Fibroblast of skin of back (primary cell): ENCODE measurements around the gene DZIP1L.

ENCODE experiments used
- DNase-seq: peaks from one replicate; pipeline ENCODE4 v3.0.0-alpha.2; 2013

DZIP1L gene

DNA sequence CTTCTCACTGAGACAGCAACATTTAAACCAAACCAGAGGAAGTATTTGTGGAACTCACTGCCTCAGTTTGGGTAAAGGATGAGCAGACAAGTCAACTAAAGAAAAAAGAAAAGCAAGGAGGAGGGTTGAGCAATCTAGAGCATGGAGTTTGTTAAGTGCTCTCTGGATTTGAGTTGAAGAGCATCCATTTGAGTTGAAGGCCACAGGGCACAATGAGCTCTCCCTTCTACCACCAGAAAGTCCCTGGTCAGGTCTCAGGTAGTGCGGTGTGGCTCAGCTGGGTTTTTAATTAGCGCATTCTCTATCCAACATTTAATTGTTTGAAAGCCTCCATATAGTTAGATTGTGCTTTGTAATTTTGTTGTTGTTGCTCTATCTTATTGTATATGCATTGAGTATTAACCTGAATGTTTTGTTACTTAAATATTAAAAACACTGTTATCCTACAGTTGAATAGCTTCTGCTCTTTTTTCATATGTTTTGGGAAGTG lies 82.2 kb downstream of the DZIP1L start:
- DNase-seq, result no peak

DNA sequence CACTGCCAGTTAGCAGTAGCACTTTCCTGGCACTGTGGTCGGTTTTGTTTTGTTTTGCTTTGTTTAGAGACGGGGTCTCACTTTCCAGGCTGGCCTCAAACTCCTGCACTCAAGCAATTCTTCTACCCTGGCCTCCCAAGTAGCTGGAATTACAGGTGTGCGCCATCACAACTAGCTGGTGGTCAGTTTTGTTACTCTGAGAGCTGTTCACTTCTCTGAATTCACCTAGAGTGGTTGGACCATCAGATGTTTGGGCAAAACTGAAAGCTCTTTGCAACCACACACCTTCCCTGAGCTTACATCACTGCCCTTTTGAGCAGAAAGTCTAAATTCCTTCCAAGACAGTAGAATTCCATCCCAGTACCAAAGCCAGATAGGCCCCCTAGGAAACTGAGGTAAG lies 82.8 kb downstream of the DZIP1L start:
- no peak for DNase-seq

DNA sequence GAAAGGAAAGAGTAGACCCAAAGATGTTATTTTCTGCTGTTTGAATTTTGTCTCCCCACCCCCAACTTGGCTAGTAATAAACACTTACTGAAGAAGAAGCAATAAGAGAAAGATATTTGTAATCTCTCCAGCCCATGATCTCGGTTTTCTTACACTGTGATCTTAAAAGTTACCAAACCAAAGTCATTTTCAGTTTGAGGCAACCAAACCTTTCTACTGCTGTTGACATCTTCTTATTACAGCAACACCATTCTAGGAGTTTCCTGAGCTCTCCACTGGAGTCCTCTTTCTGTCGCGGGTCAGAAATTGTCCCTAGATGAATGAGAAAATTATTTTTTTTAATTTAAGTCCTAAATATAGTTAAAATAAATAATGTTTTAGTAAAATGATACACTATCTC lies 83.9 kb downstream of the DZIP1L start:
- DNase-seq, result no peak

DNA sequence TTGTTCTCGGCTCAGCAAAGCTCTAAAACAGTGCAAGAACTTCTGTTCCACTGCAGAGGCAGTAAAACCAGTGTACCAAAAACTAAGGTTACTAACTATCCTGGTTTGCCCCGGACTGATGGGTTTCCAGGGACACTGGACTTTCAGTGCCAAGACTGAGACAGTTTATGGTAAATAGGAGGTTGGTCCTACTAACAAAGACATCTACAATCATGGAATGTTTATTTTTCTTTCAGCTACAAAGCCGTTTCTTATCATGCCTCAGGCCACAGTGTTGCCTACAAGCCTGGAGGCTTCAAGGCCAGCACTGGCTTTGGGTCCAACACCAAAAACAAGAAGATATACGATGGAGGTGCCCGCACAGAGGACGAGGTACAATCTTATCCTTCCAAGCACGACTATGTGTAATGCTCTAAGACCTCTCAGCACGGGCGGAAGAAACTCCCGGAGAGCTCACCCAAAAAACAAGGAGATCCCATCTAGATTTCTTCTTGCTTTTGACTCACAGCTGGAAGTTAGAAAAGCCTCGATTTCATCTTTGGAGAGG lies 84.6 kb downstream of the DZIP1L start:
- DNase-seq, result no peak

DNA sequence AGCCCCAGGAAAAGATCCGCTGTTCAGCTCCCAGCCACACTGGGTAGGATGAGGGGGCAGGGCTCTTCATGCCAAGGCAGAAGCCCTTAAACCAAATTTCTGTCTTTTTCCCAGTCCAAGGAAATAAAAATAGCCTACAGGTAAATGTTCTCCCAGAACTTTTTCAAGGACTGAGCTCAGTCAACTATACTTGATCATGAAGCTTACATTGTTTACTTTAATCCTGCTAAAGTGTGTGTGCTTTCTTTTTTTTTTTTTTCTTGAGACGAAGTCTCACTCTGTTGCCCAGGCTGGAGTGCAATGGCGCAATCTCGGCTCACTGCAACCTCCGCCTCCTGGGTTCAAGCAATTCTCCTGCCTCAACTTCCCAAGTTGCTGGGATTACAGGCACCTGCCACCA lies 87.6 kb downstream of the DZIP1L start:
- DNase-seq, result no peak

DNA sequence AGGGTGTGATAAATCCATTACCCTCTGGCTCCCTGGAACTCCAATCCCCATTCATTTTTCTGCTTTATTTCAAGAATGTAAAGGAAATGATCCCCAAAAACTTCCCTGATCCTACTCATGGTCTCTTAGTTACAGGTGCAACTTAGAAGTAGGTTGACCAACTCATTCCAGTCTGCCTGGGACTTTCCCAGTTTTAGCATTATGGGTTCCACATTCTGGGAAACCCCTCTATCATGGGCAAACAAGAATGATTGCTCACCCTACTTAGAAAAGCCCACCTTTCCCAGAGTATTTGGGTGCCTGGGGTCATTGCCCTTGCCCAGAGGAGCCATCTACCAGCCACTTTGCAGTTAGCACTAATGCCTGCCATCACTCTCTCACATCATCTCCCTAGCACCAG lies 89.9 kb downstream of the DZIP1L start:
- DNase-seq, result no peak

DNA sequence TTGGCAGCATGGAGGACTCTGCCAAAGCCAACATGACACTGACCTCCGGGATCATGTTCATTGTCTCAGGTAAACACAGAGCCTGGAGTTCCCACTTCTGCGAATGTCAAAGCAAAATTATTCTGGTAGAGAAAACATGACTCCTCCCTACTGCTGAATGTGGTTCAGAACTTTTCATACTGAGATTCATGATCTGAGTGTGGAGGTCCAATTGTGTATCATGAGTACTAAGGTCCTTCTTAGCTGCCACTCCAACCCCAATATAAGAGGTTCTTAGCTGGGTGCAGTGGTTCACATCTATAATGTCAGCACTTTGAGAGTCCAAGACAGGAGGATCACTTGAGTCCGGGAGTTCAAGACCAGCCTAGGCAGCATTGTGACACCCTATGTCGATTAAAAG lies 91.7 kb downstream of the DZIP1L start:
- DNase-seq, result no peak

DNA sequence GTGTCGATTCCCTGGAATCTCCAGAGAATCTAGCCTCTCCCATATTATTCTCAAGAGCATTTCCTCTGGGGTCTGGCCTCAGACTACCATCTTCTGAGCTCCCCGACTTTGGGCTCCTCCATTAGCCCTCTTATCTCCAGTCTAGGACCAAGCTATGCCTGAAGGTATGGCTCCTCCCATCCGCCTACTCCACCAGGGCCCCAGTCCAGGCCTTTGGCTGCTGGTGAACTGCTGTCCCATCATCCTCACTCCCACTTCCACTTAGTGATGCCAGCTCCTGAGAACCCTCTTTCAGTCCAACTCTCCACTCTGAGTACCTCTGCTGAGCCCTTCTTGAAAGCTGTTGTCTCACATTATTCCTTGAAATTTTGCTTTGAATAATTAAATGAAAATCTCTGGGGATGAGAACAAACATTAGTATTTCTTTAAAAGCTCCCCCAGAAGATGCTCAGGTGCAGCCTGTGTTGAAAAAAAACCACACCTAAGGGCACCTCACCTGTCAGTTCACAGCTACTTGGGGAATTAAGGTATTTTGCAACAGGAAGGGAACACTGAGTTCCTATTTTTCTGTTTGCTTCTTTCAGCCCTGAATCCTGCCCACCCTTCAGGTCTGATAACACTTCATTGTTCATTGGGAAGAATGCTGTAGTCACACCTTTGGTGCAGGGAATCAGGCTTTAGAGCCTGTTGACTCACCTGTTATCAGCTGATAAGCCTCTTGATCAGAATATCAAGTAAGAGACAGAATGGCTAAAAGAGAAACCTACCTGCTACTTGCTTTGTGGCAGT lies 95.9 kb downstream of the DZIP1L start:
- DNase-seq, result no peak

DNA sequence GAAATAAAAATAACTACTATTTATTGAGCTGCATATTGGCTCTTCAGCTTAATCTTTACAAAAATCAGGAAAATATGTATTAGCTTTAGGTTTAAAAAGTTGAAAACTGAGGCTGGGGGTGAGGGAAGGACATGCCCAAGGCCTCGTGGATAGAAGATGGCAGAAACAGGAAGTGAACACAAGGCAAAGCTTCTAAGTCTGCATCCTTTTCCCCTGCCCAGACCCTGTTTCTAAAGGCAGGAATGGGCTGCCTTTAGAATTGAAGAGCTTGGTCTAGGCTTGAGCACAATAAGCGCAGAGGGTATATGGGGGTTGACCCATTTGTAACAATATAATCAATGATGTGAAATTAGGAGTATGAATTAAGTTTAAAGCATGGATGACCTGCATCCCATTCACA lies 99.3 kb downstream of the DZIP1L start:
- no peak for DNase-seq

DNA sequence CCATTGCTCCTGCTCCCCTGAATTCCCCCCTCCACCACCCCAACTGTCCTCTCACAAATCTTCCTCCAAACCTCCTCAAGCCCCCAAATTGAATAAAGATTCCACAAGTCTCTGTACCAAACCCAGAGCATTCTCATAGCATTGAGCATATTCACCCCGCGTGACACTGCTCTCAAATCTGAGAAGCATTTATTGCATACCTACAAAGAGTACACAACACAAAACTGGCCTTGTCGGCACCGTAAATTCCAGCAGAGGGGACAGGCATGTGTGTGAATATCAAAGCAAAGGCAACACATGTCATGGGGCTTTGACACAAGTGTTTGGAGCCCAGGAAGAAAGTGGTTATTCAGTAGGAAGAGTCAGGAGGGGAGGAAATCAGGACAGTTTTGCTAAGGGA lies 102.9 kb downstream of the DZIP1L start:
- no peak for DNase-seq
